Astrocyte (in vitro differentiated cells and primary cell): ENCODE results near the gene IRGQ. TPM values are rescaled to one million over a fixed set of nuclear protein-coding genes. Genes with fewer than 3 reads are reported as not detected.

Experiments
- DNase-seq: peaks from one replicate; pipeline ENCODE4 v3.0.0-alpha.2; 2010; ENCODE audit warnings: low read depth
- FAIRE-seq: peaks from 2 replicates; lab custom pipeline; 2011; peaks lifted over from hg19 to GRCh38; lab: Jason Lieb, UNC
- H2AFZ ChIP-seq: 2 replicates; pipeline ENCODE4 v1.6.0; 2012; ENCODE audit warnings: low read depth, low read length, inconsistent platforms
- H3K27ac ChIP-seq: 2 replicates; pipeline ENCODE4 v1.5.1; 2011; ENCODE audit warnings: low read depth, low read length, inconsistent platforms
- H3K27me3 ChIP-seq: 2 replicates; pipeline ENCODE4 v1.6.0; 2011; ENCODE audit warnings: low read length, inconsistent platforms; ENCODE audit not compliant: insufficient read depth
- H3K36me3 ChIP-seq: 2 replicates; pipeline ENCODE4 v1.5.1; 2011; ENCODE audit warnings: low read length, inconsistent platforms; ENCODE audit not compliant: insufficient read depth
- H3K4me1 ChIP-seq: 2 replicates; pipeline ENCODE4 v1.5.1; 2011; ENCODE audit warnings: low read length, inconsistent platforms; ENCODE audit not compliant: insufficient read depth
- H3K4me2 ChIP-seq: 2 replicates; pipeline ENCODE4 v1.6.0; 2012; ENCODE audit warnings: low read length, inconsistent platforms
- H3K4me3 ChIP-seq: 2 replicates; pipeline ENCODE4 v1.5.1; 2011; ENCODE audit warnings: low read depth, mild to moderate bottlenecking, low read length, inconsistent platforms; ENCODE audit not compliant: insufficient read depth
- H3K79me2 ChIP-seq: 2 replicates; pipeline ENCODE4 v1.6.0; 2012; ENCODE audit warnings: mild to moderate bottlenecking, low read length, inconsistent platforms; ENCODE audit not compliant: insufficient read depth
- H3K9ac ChIP-seq: 2 replicates; pipeline ENCODE4 v1.6.0; 2012; ENCODE audit warnings: mild to moderate bottlenecking, low read length, inconsistent platforms
- H3K9me3 ChIP-seq: 2 replicates; pipeline ENCODE4 v1.5.1; 2012; ENCODE audit warnings: low read depth, mild to moderate bottlenecking, low read length, inconsistent platforms; ENCODE audit not compliant: insufficient read depth
- H4K20me1 ChIP-seq: 2 replicates; pipeline ENCODE4 v1.6.0; 2012; ENCODE audit warnings: low read length, inconsistent platforms; ENCODE audit not compliant: insufficient read depth
- H3K27ac Mint-ChIP-seq: one replicate; pipeline ENCODE4 v1.8.0; 2021; ENCODE audit warnings: mild to moderate bottlenecking, mixed read lengths; ENCODE audit not compliant: unreplicated experiment
- H3K27me3 Mint-ChIP-seq: one replicate; pipeline ENCODE4 v1.8.0; 2021; ENCODE audit warnings: low read depth, mixed read lengths; ENCODE audit not compliant: unreplicated experiment
- H3K36me3 Mint-ChIP-seq: one replicate; pipeline ENCODE4 v1.8.0; 2021; ENCODE audit warnings: low read depth, mixed read lengths; ENCODE audit not compliant: unreplicated experiment
- H3K4me1 Mint-ChIP-seq: one replicate; pipeline ENCODE4 v1.8.0; 2021; ENCODE audit warnings: low read depth, mixed read lengths; ENCODE audit not compliant: unreplicated experiment
- H3K4me3 Mint-ChIP-seq: one replicate; pipeline ENCODE4 v1.8.0; 2021; ENCODE audit warnings: mild to moderate bottlenecking, moderate library complexity, mixed read lengths; ENCODE audit not compliant: unreplicated experiment
- H3K9me3 Mint-ChIP-seq: one replicate; pipeline ENCODE4 v1.8.0; 2021; ENCODE audit warnings: mild to moderate bottlenecking, mixed read lengths; ENCODE audit not compliant: unreplicated experiment
- EZH2 ChIP-seq: IDR thresholded peaks from 2 replicates; pipeline ENCODE4 v1.6.1; 2012; ENCODE audit warnings: mild to moderate bottlenecking, low read length, inconsistent platforms; ENCODE audit not compliant: insufficient read depth
- total RNA-seq: library from RNA; stranded (reverse); gene quantifications from 2 replicates; pipeline ENCODE4 v1.2.1, GENCODE V29; 2021
- TF ChIP-seq, protein P1 (sequence below): IDR thresholded peaks from 2 replicates; pipeline ENCODE4 v1.5.1; 2011; ENCODE audit warnings: low read depth, mild to moderate bottlenecking, inconsistent platforms, low read length, moderate library complexity; ENCODE audit not compliant: insufficient read depth

The IRGQ gene
- total RNA-seq, 1 donor from 2014 or later = 60.7 TPM

- Histone ChIP-seq H3K9me3 (no peaks in the 10 kb centered on the region), H3K4me1 (no peaks in the 10 kb centered on the region), H2AFZ (no peak overlapping the region), H3K79me2 (no peaks in the 10 kb centered on the region), H3K4me2 (no peak overlapping the region), H3K36me3 (peaks cover 29% of the 10 kb centered on the region), H3K9ac (no peak overlapping the region), H3K27ac (no peak overlapping the region), H4K20me1 (no peaks in the 10 kb centered on the region), H3K27me3 (no peaks in the 10 kb centered on the region), H3K4me3 (no peak overlapping the region)
- H3K27ac Mint-ChIP-seq = no peak overlapping the region
- H3K36me3 Mint-ChIP-seq = peaks cover 34% of the 10 kb centered on the region
- DNase-seq = no peak
- TF ChIP-seq, protein P1, sequence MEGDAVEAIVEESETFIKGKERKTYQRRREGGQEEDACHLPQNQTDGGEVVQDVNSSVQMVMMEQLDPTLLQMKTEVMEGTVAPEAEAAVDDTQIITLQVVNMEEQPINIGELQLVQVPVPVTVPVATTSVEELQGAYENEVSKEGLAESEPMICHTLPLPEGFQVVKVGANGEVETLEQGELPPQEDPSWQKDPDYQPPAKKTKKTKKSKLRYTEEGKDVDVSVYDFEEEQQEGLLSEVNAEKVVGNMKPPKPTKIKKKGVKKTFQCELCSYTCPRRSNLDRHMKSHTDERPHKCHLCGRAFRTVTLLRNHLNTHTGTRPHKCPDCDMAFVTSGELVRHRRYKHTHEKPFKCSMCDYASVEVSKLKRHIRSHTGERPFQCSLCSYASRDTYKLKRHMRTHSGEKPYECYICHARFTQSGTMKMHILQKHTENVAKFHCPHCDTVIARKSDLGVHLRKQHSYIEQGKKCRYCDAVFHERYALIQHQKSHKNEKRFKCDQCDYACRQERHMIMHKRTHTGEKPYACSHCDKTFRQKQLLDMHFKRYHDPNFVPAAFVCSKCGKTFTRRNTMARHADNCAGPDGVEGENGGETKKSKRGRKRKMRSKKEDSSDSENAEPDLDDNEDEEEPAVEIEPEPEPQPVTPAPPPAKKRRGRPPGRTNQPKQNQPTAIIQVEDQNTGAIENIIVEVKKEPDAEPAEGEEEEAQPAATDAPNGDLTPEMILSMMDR = no peak
- no peak for TF ChIP-seq EZH2
- H3K4me3 Mint-ChIP-seq = no peak overlapping the region
- no peak for FAIRE-seq
- peaks cover 3% of the 10 kb centered on the region for H3K9me3 Mint-ChIP-seq
- no peaks in the 10 kb centered on the region for H3K4me1 Mint-ChIP-seq
- no peaks in the 10 kb centered on the region for H3K27me3 Mint-ChIP-seq
Measured at GRCh38 chr19:43541920-43542650, 53.8 kb downstream of the IRGQ start.

GRCh38 chr19:43540381-43540780 lies 55.6 kb downstream of the IRGQ start:
- Mint-ChIP-seq H3K27ac (no peak overlapping the region), H3K4me3 (no peak overlapping the region), H3K9me3 (peaks cover 3% of the 10 kb centered on the region), H3K27me3 (no peaks in the 10 kb centered on the region), H3K4me1 (no peaks in the 10 kb centered on the region), H3K36me3 (peaks cover 34% of the 10 kb centered on the region)
- Histone ChIP-seq H3K4me3 (no peak overlapping the region), H3K9me3 (no peaks in the 10 kb centered on the region), H4K20me1 (no peaks in the 10 kb centered on the region), H3K9ac (no peak overlapping the region), H3K27me3 (no peaks in the 10 kb centered on the region), H3K4me1 (no peaks in the 10 kb centered on the region), H3K4me2 (no peak overlapping the region), H3K79me2 (no peaks in the 10 kb centered on the region), H2AFZ (no peak overlapping the region), H3K27ac (no peak overlapping the region), H3K36me3 (peaks cover 29% of the 10 kb centered on the region)
- no peak for FAIRE-seq
- DNase-seq = no peak
- TF ChIP-seq EZH2 = no peak
- TF ChIP-seq, protein P1 = no peak

DNA sequence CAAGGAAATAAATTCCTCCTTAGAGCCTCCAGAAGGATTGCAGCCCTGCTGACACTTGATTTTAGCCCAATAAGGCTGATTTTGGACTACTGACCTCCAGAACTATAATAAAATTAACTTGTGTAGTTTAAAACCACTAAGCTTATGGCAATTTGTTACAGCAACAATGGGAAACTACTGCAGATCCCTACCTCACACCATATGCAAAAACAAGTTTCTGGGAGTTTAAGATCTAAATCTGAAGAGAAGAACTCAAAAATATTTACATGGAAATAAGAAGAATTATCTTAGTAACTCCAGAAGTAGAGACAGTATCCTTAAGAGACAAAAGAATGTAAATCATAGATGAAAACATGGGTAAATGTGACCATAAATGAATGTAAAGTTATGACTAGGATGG lies 57.0 kb downstream of the IRGQ start:
- Mint-ChIP-seq H3K4me3 (no peak overlapping the region), H3K27ac (no peak overlapping the region), H3K27me3 (no peaks in the 10 kb centered on the region), H3K9me3 (peaks cover 3% of the 10 kb centered on the region), H3K36me3 (peaks cover 29% of the 10 kb centered on the region), H3K4me1 (no peaks in the 10 kb centered on the region)
- Histone ChIP-seq H3K4me2 (no peak overlapping the region), H3K4me1 (no peaks in the 10 kb centered on the region), H3K9ac (no peak overlapping the region), H4K20me1 (no peaks in the 10 kb centered on the region), H2AFZ (no peak overlapping the region), H3K9me3 (no peaks in the 10 kb centered on the region), H3K27ac (no peak overlapping the region), H3K27me3 (no peaks in the 10 kb centered on the region), H3K79me2 (no peaks in the 10 kb centered on the region), H3K4me3 (no peak overlapping the region), H3K36me3 (peaks cover 25% of the 10 kb centered on the region)
- TF ChIP-seq, protein P1 = no peak
- no peak for TF ChIP-seq EZH2
- FAIRE-seq = no peak
- no peak for DNase-seq
